OCI-M1 (cell line): ENCODE results near the gene SVIL.

Source experiments
- DNase-seq: peaks from one replicate; lab custom pipeline; 2025; lab: John Stamatoyannopoulos, UW

SVIL gene

GRCh38 chr10:29412485-29412884, 222.3 kb downstream of the SVIL start:
- DNase-seq, result peak; percentile 67

GRCh38 chr10:29411666-29412315, 223.0 kb downstream of the SVIL start:
- DNase-seq, result no peak

GRCh38 chr10:29409241-29410054, 225.3 kb downstream of the SVIL start:
- DNase-seq, result peak; percentile 82

- DNase-seq, result no peak
Observed at GRCh38 chr10:29408847-29409240, 225.9 kb downstream of the SVIL start.
